T-helper 2 cell (primary cell): ENCODE data around the gene RIC3.

ENCODE experiments used
- DNase-seq, 5 experiments: peaks; one replicate each; pipeline versions ENCODE4 v3.0.0 to v3.0.0-alpha.2; 2012 to 2022

Gene RIC3

DNA sequence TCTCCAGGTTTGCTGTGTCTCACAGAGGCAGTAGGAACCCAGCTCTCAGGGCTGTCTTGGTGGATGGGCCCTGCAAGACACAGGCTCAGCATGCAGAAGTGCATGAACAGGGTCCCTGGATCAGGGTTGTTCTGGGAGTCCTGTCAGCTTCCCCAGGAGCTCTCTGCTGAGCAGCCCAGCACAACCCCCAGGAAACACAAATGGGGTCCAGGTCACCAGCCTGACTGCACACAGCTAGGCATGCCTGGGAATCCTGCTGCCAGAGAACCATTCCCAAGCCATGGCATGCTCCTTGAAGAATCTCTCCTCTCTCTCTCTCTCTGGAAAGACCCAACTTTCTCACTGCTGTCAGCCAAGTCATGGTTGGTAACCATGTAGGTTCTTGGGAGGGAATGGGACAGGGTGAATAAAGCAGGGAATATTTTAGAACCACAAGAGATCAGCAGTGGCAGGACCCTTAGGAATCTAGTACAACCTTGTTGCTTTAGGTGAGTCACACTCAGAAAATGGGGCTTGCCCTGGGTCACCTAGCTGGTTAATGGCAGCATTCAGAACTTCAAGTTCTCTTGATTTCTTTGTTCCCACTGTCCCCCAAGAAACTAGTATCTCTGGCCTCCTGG is 66.4 kb downstream of the RIC3 start:
- DNase-seq: no peak

DNA sequence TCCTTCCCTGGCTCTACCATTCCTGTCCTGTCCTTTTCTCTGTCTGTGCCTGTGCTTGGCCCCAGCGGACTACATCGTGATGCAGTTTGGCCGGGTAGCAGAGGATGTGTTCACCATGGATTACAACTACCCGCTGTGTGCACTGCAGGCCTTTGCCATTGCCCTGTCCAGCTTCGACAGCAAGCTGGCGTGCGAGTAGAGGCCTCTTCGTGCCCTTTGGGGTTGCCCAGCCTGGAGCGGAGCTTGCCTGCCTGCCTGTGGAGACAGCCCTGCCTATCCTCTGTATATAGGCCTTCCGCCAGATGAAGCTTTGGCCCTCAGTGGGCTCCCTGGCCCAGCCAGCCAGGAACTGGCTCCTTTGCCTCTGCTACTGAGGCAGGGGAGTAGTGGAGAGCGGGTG is 67.4 kb downstream of the RIC3 start:
- no peak for DNase-seq

DNA sequence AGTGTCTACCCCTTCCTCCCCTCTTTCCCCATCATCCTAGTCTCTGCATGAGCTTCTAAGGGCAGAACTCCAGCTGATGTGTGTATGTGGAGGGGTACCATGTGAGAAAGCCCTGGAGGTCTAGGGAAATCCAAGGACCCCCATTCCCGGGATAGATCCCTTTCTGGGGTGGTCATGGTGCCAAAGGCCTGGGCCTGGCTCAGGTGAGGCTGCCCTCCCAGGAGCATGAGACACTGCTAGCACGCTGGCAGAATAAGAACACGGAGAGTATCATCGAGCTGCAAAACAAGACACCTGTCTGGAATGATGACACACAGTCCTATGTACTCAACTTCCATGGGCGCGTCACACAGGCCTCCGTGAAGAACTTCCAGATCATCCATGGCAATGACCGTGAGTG is 68.2 kb downstream of the RIC3 start:
- no peak for DNase-seq

DNA sequence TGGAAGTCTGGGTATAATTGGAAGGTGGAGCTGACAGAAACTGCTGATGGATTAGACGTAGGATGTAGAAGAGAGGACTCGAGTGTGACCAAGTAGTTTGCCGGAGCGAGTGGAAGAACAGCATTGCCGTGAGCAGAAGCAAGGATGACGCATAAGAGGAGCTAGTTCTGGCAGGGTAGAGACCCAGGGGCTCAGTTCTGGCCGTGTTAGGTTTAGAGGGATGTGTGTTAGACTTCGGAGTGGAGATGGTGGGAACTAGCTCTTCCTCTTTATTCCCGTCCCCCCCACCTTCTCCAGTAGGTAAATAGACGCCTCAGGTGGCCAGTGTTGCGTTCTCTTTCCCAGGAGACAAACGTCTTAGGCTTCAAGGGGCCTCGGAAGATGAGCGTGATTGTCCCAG is 68.7 kb downstream of the RIC3 start:
- no peak for DNase-seq

DNA sequence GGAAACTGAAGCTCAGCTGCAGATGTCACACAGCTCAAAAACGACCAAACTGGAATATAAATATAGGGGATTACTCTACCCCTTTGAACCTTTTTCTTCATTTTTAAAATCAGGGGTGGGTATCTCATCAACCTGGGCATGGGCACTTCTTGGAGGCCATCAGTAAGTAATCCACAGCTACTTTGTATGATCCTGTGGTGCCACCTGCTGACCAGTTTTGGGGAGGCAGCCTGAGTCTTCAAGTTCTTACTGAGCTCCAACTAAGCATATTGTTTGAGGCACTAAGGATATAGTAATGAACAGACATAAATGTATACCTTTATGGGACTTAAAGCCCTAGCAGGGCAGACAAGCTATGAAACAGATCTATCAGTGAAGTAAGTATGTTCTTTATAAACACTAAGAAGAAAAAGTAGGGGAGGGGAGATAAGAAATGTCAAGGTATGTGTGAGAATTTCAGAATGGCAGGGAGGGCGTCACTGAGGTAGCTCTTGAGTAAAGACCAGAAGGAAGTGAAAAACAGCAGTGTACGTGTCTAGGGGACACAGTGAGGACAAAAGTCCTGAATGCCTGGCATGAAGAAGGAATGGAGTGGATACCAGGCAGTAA is 69.4 kb downstream of the RIC3 start:
- DNase-seq: peak; percentile 24 to 61 (median 55)

DNA sequence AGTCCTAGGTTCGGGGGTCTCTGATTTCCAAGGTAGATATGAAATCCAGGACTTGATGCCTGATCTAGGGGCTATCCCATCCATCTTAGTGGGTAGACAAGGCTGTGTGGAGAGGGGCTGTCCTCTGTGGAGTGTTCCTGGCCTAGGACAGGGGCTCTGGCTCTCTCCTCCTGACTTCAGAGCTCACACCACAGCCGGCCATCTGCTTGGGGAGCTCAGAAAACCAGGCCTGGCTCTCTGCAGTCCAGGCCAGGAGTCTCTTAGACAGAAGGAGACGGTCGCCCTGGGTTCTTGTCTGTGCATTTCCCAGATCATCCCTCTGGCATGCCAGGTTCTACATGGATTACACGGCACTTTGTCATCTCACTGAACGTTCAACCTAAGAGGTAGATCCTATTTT is 69.9 kb downstream of the RIC3 start:
- DNase-seq: no peak

DNA sequence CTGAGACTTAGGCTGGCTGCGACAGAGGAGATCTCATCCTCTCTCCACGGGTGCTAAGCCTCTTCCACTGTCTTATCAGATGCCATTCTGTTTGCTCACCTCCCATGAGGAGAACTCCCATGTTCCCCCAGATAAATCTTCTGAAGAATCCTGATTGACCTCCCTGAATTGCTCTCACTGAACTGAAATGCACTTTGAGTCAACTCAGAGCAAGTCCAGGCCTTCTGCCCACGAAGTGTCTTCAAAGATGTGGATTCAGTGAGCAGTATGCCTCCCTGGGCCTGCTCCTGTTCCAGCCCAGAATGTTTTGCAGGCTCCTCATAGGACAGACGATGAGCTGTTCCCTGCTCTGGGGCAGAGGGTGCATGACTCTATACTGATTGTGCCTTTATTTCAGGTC is 70.5 kb downstream of the RIC3 start:
- DNase-seq: no peak

DNA sequence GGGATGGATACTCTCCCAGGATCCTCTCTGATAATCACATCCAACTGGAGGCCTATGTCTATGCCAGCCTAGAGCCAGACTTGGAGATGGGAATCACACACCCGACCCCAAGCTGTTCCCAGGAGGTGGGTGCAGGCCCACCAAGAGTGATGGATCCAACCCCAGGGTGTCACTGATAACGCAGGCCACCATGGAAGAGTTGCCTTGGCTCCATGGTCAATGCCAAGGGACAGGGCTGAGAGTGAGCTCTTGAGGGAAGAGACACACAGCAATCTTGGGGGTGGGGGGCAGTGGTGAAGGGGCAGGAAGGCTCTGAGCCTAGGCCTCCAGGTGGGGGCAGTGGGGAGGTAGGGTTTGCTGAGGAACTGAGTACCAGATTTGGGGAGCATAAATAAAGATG is 70.9 kb downstream of the RIC3 start:
- no peak for DNase-seq

DNA sequence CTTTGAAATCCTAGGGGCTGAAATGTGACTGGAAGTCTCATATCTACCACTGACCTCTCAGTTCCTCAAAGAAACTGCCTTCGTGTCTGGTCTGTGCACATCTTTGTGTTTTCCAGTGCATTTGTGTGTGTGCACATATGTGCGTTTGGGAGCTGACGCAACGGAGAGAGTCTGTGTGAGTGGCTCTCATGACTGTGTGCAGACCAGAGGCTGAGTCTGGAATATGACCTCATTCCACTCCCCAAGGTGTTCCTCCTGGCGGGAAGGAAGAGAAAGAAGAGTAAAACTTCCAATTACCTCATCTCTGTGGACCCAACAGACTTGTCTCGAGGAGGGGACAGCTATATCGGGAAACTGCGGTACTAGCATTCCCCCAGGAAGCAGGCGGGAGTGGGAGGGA is 71.4 kb downstream of the RIC3 start:
- DNase-seq: no peak

DNA sequence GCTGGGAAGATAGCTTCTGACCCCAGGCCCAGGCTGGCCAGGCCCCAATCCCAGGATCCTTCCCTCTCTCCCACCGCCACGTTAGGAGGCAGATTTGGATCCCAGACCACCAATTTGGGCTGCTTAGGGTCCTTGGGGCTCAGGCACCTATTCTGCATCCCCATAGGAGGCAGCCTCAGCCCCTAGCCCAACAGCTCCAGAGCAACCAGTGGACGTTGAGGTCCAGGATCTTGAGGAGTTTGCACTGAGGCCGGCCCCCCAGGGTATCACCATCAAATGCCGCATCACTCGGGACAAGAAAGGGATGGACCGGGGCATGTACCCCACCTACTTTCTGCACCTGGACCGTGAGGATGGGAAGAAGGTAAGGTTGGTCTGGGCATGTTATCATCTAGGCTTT is 71.8 kb downstream of the RIC3 start:
- DNase-seq: no peak

DNA sequence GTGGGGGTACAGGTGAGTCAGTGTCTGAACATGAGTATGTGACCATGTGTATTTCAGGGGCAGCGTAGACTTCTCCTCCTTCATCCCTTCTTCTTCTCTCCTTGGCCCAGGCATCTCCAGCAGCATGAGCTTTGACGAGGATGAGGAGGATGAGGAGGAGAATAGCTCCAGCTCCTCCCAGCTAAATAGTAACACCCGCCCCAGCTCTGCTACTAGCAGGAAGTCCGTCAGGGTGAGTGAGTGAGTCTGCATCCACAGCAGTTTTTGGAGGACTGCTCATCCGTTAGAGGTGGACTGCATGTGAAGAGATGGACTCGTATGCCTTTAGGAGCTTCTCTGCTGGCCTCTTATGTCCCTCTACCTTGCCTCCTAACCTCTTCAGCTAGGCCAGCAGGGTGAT is 72.2 kb downstream of the RIC3 start:
- no peak for DNase-seq

DNA sequence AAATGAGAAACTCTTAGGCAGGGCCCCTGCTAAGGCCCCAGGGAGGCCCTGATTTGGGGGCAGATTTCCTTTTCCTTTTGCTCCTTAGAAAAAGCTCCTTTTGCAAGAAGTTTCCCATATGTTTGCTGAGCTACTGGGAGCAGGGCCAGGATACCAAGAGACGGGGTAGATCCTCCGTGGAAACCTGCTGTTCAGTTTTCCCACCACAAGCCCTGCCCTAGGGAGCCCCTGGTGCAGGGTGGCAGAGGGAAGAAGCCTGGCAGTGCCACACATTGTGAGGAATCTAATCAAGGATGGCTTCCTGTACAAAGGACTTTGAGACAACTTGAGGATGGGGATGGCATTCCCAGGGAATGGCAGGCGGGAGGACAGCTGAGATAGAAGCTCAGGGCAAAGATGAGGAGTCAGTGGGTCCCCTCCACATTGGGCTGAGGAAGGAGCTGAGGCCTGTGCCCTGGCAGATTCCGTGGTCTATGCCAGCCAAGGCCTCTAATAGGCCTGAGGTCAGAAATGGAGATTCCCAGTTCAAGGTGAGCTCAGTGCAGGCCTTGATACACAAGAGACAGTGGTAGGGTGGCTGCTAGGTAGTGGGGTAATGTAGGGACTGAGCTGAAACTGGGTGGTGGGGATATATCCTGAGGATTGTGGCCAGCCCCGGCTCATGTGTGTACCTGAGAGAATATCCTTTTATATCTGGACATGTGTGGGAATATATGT is 72.9 kb downstream of the RIC3 start:
- no peak for DNase-seq

DNA sequence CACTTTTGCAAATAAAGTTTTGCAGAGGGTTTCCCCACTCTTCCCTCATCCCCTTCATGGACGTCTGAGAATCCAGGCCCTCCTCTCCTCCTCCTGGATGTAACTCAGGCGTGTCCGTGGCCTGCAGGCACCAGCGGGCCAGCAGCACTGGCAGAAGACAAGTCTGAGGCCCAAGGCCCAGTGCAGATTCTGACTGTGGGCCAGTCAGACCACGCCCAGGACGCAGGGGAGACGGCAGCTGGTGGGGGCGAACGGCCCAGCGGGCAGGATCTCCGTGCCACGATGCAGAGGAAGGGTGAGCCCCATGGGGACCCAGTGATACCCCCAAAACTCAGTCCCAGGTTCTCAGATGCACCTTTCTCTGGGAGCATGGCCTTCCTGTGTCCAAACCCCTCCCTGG is 73.5 kb downstream of the RIC3 start:
- DNase-seq: no peak

DNA sequence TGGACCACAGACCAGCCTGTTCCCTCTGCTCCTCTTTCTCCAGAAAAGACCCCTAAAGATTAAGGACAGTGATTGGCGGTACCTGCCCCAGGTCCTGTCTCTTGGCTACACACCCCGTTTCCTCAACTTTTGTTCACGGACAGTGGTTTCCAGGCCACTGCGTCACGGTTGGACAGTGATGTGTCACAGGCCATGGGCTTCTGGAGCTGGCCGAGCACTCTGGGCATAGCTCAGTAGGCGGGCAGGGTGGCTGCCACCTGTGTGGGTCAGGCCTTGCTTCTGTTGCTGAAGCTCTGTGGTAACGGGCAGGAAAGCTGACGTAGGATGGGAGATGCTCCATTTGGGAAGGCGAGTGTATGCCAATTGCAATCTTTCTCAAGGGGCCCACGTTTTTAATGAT is 74.2 kb downstream of the RIC3 start:
- DNase-seq: no peak

DNA sequence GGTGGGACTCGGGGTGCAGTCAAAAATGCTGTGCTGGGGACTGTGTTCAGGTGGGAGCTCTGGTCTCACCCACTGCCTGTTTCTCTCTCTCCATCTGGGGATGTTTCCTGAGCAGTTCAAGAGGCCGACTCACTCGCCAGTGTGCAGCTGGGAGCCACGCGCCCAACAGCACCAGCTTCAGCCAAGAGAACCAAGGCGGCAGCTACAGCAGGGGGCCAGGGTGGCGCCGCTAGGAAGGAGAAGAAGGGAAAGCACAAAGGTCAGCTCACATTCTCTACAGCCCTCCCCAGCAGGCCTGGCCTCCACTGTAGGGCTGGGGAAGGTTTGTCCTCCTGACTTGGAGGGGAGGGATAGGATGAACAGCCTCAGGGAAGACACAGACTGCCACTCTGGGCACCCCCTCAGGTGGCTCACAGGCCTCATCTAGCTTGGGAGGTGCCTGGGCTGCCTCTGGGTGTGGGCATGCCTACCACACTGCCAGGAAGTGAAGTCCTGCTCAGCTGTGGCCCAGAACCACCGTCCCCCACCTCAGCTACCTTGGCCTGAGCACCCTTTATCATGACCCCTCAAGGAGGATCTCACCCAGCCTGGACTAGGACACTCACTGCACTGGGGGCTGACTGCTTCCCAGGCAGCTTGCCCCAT is 74.8 kb downstream of the RIC3 start:
- DNase-seq: no peak

DNA sequence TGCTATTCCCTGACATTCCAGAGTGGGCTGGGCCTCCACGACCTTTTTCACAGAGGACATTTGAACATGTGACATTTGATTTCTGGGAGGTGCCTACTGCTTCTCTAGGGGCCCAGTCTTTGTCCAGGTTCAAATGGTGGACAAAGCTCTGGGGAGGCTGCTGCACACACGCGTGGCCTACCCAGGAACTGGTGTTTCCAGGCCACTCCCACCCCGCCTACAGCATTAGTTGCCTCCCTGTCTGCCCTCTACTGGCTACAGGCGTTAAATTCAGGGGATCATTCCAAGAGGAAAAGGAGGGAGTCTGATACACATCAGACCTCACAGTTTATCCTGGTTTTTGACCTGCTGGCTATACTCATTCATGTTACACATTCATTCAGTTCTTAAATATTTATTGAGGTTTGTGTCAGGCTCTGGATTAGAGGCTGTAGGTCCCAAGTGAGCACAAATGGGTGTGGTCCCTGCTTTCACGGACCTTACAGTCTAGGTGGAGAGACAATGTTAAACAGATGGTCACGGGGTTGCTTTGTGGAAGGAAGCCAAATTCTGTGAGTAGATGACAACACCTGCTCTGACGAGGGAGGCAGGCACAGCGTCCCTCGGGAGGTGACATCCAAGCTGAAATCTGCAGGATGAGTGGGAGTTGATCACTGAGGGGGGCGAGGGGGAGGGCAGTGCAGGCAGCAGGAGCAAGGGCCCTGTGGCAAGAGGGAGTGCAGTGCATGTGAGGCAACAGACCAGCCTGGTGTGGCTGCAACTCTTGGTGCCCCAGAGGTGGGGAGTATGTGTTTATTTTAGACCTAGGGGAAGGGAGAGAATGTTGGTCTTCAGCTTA is 76.0 kb downstream of the RIC3 start:
- peak in 2 of 5 experiments; percentile 21 to 38 for DNase-seq

DNA sequence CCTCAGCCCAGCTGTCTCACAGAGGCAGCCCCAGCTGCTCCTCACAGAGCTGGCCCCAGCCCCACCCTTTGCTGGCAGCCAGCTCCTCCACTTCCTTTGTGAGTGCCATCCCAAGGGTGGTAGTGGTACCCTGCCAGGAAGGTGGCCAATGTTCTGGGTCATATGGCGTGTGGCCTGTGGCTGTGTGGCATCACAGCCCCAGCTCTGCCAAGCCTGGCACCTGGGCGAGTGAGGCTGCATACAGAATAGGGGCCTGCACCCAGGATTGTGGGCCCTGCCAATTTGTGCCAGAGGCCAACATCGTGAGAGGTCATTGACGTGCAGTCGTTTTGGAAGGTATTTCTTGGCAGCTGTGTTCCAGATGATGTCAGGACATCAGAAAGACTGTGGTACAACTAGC is 77.1 kb downstream of the RIC3 start:
- DNase-seq: no peak

DNA sequence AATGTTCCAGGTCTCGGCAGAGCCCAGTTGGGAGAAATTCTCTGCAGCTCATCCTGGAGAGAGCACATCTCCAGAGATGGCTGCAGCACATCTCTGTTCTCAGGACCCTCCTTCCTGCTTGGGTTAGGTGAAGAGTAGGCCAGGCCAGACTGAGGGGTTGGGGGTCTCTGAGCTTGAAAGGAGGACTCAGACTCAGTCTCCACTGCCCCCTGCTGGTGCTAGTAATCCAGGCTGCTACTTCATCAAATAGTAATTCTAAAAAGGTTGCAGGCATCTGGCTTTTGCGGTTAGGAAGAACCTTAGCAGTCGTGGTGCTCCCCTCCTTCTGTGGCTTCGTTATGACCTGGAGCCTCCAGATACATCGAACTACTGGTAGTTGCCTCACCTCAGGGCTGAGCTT is 78.1 kb downstream of the RIC3 start:
- peak in 1 of 5 experiments; percentile 43 for DNase-seq

DNA sequence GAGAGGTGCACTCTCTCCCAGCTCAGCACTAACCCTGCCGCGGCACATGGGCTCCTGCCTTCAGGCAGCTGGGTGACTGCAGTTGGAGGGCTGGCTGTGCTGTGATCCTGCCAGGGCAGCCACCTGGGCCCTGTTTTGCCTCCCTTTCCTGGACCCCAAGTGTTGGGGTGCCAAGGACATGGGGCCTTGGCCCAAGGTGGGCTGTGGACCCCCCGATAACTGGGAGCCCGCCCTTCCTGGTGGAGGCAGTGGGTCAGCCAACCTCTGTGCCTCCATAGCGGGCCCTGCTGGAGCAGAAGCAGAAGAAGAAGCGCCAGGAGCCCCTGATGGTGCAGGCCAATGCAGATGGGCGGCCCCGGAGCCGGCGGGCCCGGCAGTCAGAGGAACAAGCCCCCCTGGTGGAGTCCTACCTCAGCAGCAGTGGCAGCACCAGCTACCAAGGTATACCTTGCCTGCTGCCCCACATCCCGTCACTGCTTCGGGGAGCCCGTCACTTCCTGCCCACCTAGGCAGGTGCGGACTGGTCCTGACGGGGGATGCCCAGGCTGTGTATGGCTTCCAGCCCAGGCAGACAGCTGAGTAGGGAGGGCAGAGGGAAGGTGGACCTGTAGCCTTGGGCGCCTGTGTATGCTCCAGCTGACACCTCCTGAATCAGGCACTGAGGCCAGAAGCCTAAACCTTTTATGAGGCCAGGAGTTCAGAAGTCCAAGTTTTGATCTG is 78.9 kb downstream of the RIC3 start:
- DNase-seq: no peak

DNA sequence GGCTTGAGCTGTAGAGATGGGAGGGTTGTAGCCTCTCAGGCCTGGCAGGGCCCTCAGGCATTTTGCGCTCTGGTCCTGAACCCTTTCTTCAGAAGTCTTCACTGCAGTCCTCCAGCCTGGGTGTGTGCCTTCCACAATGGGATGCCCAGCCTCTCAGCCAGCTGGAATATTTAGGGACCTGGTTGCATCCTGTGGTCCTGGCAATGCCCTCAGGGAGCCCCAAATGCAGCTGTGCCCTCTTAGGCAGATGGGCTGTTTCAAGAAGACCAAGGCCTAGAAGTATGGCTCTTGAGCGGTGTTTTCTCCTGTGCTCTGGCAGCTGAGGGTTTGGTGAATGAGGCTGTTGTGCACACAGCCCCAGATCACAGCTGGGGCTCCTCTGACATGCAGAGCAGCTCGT is 81.1 kb downstream of the RIC3 start:
- DNase-seq: no peak

DNA sequence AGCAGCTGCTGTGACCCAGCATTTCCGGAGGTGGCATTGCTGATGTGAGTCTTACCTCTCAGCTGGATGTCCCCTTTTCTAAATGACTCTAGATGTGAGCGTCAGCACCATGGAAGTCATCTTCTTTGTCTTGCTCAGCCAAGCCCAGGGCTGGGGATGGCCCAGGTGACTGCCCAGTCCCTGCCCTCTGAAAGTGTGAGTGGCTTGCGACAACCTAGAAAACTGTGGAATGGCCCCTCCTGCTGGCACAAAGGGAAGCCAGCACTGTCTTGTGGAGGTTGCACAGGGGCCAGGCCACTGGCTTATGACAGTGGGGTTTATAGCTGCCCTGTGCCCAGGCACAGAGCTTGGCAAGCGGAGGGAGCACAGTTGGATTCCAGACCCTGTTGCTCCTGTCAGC is 81.6 kb downstream of the RIC3 start:
- no peak for DNase-seq

DNA sequence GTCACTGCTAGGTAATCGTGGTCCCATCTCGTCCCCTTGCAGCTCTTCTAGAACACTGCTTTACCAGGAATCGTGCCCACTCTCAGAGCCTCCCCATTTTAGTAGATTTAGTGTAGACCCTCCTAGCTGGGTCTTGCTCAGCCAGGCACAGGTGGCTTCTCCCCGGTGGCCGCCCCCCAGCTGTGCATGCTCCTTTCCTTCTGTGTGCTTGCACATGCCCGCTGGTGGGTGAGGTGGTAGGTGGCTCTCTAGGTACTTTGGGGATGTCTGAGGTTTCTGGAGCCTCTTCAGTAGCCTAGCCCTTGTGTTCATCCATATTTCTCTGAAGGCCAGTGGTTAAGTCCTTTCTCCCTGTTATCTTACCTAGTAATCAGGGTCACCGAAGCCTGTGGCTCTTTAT is 82.3 kb downstream of the RIC3 start:
- DNase-seq: no peak
